CD4-positive, alpha-beta T cell treated with Interferon gamma for 1 hour (primary cell): Measurements from ENCODE around the gene DLG2.

Experiments
- DNase-seq: peaks from one replicate; pipeline ENCODE4 v3.0.0-alpha.2; 2020

DLG2 gene

GRCh38 chr11:83523676-83524075 lies 2103.5 kb downstream of the DLG2 start:
- DNase-seq: no peak

DNA sequence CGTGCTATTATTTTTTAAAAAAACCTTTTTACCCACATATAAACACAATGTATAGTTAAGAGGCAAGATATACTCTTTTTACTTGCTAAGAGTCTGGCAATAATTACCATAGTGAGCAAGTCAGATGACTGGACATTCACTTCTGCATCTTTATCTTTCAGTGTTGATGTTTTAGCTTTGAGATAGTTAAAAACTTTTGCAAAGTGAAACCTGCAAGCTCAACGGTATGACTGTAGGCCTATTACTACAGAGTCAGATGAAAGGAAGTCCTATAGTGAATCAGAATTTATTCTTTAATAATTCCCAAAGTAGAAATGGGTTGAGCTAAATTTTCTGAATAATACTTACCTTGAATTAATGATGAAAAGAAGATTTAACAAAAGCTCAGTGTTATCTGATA lies 2104.2 kb downstream of the DLG2 start:
- DNase-seq: no peak

DNA sequence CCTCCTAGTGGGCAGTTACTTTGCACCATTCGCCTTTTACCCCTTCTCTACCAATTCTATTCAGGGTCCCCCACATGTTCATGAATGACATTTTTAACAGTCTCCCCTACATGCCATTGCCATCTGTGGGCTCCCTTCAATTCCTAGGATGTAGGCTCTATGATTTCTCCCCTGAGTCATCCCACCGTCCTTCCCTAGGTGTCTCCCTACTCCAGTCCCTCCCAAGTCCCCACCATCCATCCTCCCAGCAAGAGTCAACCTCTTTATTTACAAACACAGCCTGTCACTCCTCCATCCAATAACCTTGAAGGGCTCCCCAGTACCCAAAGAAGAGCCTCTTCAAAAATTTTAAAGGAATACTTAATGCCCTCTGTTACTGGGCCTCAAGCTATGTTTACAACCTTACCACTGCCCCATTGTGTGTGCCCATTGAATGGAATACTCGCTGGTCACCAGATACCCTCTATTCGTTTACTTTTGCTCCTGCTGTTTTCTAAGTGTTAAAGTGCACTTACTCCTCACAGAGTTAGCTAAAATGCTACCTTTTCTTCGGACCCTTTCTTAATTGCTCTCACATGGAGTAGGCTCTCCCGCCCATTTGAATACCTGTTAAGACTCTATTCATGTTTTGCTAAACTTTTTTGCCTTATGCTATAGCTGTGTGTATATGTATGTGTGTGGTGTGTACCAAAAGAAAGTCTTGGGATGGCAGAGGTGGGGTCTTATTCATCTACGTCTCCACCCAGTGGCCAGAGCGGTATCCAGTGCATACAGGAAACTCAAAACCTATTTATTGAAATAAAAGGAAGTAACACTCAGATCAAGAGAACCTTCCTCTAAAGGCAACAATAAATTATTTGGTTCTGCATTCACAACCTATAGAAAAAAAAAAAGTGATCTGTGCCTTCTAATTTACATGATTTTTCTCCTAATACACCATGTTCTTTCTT lies 2105.2 kb downstream of the DLG2 start:
- DNase-seq: no peak

DNA sequence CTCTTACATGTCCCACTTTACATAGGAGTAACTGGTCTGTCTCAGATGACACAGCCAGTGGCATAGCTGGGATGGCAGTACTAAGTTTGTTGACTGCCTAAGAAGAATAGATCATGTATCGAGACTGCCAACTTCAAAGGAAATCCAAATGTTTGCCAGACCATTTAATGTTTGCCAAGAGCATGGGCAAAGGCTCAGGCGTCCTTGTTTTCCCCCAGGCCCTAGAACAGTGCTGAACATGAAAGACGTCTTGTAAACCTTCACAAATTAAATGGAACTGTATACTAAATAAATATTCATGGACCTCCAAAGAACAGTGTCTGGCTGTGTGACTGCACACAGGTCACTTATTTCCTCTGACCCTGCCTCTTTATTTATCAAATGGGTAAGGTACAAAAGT lies 2106.3 kb downstream of the DLG2 start:
- DNase-seq: no peak

- no peak for DNase-seq
These were observed 2115.5 kb downstream of the DLG2 start for GRCh38 chr11:83511646-83512045.

- no peak for DNase-seq
These were observed 2116.3 kb downstream of the DLG2 start for GRCh38 chr11:83510530-83511460.

GRCh38 chr11:83508804-83509203 lies 2118.3 kb downstream of the DLG2 start:
- DNase-seq: no peak

GRCh38 chr11:83502041-83502440 lies 2125.1 kb downstream of the DLG2 start:
- no peak for DNase-seq

DNA sequence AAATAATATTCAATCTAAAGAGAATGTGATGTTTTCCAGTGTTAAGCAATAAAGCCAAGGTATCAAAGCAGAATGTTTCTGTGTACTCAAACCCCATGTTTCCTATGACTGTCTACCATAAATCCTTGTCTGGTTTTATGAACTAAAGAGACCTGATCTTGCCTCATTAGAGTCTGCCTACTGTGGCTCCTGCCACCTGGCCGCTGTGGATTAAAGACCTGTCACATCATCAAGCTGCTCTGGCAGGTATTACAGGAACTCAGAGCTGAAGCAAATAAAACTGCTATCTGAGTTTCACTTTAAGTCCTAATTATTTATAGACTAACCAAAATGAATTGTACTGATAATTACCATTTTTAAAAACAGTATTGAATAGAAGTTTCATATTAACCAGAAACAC lies 2133.2 kb downstream of the DLG2 start:
- no peak for DNase-seq

GRCh38 chr11:83493034-83493433 lies 2134.1 kb downstream of the DLG2 start:
- DNase-seq: no peak

GRCh38 chr11:83483808-83484207 lies 2143.3 kb downstream of the DLG2 start:
- DNase-seq: no peak

DNA sequence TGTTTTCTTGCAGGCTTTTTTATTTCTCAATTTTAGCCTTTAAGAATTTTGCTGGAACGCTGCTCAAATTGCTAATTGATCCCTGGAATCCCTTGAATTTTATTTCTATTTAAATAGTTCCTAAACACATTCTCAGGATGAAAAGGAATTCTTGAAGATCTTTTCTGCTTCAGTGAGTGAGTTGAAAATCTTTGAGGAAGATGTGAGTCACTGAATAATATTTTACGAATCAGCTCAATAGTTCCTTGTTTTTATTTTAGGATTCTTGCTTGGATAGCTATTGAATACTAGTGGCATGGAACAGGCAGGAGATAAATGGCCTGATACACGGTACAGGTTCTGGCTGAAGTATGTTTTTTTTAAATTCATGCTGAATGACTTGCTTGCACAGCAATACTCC lies 2146.3 kb downstream of the DLG2 start:
- no peak for DNase-seq

DNA sequence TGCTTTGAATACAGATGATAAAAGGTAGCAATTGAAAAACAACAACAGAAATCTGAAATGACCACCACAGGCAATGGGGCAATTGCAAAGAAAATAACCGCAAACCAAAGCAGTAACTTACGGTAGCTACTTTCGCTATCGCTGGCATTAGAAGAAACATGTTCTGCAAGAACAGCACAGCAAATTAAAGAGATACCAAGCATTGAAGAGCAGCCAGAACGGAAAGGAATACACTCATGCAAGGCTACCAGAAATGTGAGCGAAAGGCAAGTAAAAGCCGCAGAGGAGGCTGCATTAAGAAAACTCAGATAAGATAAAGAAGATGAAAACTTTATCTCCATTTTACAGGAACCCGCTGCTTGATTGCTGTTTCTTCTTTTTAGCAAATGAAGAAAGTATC lies 2146.9 kb downstream of the DLG2 start:
- DNase-seq: no peak

DNA sequence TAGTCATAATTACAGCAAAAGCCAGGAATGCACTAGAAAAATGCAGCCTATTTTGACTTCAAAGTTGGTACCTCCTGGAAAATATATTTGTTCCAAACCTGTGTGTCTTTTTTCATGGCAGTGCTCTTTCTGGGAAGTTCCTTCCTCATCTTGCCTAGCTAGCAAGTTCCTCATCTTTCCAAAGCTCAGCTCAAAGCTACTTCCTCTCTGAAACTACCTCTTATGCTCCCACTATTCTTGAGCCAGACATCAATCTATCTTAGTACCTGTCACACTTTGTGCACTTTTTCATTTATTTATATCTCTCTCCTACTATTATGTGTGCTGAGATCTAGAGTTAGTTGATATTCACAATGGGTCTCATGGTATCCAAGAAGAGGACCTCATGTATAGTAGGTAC lies 2149.4 kb downstream of the DLG2 start:
- no peak for DNase-seq

DNA sequence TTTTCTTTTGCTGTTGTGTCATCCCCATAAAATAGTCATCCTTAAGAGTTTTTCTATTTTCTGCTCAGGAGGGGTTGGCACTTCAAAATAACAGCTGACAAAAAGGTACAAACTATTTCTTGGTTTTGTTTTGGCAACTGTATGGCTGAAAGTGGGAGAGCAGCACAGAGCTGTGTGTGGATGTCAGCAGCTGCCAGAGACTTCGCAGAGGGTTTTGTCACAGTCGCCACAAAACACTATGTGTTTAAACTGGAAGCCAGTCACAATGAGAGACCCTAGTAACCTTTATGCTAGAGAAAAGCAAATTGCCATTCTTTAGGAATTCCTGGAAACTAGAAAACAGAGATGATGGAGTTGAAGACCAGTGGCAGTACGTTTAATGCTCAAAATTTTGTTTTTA lies 2151.4 kb downstream of the DLG2 start:
- no peak for DNase-seq

DNA sequence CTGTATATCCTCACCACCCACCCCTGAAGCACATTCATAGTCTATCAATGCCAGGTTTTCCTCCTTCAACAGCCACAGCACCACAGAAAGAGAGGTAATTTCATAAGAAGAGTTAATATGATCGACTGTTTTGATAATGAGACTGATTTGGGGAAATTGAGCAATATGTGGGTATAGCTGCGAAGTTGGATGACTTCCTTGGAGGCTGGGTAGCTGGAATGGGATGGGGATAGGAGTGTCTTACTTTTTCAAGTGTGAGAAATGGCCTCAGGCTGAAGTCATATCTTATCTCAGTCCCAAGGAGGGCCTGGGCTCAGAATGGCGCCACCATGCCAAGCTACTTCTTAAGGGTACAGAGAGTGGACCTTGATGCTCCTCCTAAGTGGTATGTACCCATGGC lies 2153.4 kb downstream of the DLG2 start:
- DNase-seq: no peak

GRCh38 chr11:83472806-83473205 lies 2154.3 kb downstream of the DLG2 start:
- no peak for DNase-seq

DNA sequence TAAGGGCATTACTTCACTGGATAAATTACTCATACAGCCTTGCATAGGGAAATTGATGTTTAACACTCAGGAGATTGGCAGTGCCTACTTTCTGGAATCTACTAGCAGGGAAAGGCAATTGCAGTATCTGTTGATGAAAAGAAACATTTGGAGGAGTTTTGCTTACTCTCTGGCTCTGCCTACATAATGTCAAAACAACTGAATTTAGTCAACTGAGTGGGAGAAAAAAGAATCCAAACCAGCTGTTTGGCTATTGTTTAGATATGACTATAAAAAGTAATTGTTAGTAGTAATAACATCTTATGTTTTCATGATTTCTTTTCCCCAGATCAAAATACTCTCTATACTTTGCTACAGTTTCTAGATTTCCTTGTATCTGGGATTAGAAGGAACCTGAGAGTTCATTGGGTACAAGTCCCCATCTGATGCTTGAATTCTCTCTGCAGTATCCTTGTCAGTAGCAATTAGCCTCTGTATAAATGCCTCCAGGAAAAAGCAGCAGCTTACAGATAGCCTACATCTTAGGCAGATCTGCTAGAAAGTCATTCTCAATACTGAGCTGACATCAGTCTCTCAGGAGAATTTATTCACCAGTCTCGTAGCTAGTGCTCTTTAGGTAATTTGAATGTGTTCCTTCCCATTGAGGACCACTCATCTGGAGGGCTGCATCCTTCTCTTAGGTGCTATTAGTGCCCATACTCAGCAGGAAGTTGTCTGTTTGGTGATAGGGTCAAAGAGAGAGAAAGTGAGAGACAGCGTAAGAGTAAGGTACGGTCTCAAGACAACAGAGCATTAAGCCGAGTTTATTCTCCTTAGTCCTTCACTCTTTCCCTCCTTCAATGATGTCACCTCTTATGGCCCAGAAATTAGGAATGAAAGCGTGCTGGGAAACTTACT lies 2155.1 kb downstream of the DLG2 start:
- DNase-seq: no peak

GRCh38 chr11:83467837-83468236 lies 2159.3 kb downstream of the DLG2 start:
- no peak for DNase-seq

DNA sequence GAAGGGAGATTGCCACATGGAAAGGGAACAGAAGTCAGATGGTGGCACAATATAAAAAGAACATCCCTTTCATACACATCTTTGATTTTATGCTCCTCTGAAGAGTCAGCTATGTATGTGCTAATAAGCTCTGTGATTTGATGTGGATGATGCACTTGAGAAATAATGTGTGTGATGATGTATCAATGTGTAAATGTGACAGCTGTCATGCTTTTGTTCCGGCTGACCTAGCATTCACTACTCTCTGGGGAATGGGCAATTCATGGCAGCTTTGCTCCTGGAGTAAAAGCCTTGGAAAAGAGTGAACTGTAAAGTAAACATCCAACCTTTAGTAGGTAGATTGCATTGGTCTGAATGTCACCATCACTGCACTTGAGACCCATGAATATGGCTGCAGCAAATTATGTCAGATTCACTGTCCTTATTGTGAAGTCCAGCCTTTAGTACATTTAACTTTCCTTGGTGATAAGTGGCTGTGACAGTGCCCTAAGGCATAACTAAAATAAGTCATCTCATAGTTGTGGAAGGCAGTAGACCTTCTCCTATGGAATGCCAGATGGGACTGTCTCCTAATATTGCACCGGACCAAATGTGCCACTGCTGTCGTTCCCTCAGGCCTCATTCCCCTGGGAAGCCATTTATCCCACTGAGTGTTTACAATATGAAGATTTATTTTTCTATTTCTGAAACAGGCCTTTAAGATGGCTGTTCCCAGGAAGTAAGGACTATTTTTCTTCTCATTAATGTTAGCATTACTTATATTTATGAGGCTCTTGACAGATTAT lies 2162.8 kb downstream of the DLG2 start:
- no peak for DNase-seq

- no peak for DNase-seq
These were observed 2167.3 kb downstream of the DLG2 start for GRCh38 chr11:83459798-83460197.

DNA sequence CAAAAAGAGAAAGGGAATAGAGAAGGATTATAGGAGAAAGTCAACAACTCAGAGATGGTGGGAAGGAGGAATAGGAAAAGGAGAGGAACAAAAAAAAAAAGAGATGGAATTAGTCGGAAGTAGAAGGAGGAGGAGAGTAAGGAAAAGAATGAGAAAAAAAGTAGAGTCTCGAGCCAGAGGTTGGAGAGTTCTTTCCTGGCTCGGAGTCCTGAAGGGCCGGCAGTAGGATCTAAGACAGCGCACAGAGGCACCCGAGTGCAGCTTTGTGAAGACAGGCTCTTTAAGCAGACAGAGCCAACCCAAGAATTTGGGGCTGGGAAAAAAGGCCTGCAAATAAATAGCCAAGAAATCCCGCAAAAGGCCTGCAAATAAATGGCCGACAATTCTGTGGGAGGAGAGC lies 2170.6 kb downstream of the DLG2 start:
- no peak for DNase-seq
